Tibial artery (tissue), 4 donors: Measurements from ENCODE around the gene NUP43.
"Not testable (repeated sequence)": the region's sequence is repeated elsewhere in the genome, so short reads cannot be mapped to it uniquely, and the experiment has no call there.

ENCODE experiments used
- DNase-seq, 2 donors: peaks; one replicate each; pipeline ENCODE4 v3.0.0-alpha.2; 2019
- H3K27ac ChIP-seq, 2 donors: fragments of 200-600 bp; sonication (generic) in 1 of 2; 1 replicate in 1 of 2; 2 replicates in 1 of 2; pipeline ENCODE4 v1.5.1; 2018 to 2019; ENCODE audit warnings: mild to moderate bottlenecking in 1 of 2
- H3K27me3 ChIP-seq, 2 donors: fragments of 200-600 bp; sonication (generic) in 1 of 2; one replicate each; pipeline versions ENCODE4 v1.5.1 to v1.6.0; 2016 to 2019
- H3K36me3 ChIP-seq, 3 donors: fragments of 200-600 bp; sonication (generic) in 2 of 3; one replicate each; pipeline ENCODE4 v1.5.1; 2016 to 2019; ENCODE audit warnings: mild to moderate bottlenecking in 2 of 3
- H3K4me1 ChIP-seq, 4 donors: fragments of 200-600 bp; sonication (generic) in 2 of 4; 1 replicate in 3 of 4; 2 replicates in 1 of 4; pipeline ENCODE4 v1.5.1; 2016 to 2019
- H3K4me3 ChIP-seq, 2 donors: fragments of 200-600 bp; sonication (generic) in 1 of 2; 1 replicate in 1 of 2; 2 replicates in 1 of 2; pipeline ENCODE4 v1.5.1; 2018 to 2019; ENCODE audit warnings: mild to moderate bottlenecking in 2 of 2
- H3K9me3 ChIP-seq, 3 donors: fragments of 200-600 bp; sonication (generic) in 1 of 3; one replicate each; pipeline ENCODE4 v1.5.1; 2016 to 2019
- intact Hi-C: fragments of 100-400 bp; cut with DNase I; formaldehyde crosslinking; loops from one replicate; pipeline ENCODE4 v1.15.0; 2023; ENCODE audit warnings: low total_unique reads
- TF ChIP-seq, protein P1 (sequence below), 2 experiments: fragments of 200-600 bp in 1 of 2; fragments of 450-650 bp in 1 of 2; IDR thresholded peaks; one replicate each; pipeline ENCODE4 v1.5.1; 2017 to 2019; ENCODE audit warnings: antibody characterized with exemption in 2 of 2, mild to moderate bottlenecking in 1 of 2, moderate library complexity in 1 of 2

NUP43 gene

DNA sequence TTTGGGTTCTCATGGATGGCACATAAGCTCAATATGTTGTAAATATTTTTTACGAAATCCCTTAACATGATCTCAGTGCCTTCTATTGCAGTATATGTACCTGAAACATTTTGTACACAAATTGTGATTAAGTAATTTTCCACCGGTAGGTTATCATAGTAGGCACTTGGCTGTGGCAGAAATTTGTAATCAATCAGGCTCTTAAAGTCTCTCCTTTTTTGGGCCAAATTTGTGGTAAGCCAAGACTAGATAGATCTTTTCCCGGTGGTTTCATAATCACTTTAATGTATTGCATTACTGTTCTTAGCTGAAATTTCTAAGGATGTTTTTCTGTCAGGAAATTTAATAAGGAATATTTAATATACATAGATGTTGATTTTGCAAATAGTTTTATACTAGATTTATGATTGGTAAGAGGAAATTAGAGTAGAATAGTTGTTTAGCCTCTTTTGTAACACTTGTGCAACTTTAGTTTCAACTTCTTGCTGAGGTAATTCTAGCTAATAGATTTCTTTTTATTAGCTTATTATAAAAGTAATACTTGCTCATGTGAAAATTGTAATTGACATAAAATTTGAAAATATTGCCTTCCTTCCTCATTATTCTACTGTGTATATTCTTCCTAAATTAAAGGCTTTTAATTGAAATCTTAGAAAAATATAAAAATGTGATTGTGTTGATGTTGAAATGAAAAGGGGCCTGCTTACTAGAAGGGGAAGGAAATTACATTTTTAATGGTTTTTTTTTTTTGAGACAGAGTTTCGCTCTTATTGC lies 6.5 kb upstream of the NUP43 start:
- H3K9me3 ChIP-seq, result no peaks in the 10 kb centered on the region
- H3K4me1 ChIP-seq, result peaks cover 0 to 40% (median 8%) of the 10 kb centered on the region in 4 donors
- TF ChIP-seq, protein P1, sequence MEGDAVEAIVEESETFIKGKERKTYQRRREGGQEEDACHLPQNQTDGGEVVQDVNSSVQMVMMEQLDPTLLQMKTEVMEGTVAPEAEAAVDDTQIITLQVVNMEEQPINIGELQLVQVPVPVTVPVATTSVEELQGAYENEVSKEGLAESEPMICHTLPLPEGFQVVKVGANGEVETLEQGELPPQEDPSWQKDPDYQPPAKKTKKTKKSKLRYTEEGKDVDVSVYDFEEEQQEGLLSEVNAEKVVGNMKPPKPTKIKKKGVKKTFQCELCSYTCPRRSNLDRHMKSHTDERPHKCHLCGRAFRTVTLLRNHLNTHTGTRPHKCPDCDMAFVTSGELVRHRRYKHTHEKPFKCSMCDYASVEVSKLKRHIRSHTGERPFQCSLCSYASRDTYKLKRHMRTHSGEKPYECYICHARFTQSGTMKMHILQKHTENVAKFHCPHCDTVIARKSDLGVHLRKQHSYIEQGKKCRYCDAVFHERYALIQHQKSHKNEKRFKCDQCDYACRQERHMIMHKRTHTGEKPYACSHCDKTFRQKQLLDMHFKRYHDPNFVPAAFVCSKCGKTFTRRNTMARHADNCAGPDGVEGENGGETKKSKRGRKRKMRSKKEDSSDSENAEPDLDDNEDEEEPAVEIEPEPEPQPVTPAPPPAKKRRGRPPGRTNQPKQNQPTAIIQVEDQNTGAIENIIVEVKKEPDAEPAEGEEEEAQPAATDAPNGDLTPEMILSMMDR (IDR thresholded peaks at IDR 0.05), result no peak
- no peaks in the 10 kb centered on the region for H3K36me3 ChIP-seq
- no peak overlapping the region for H3K4me3 ChIP-seq
- DNase-seq, result no peak
- no peak overlapping the region for H3K27ac ChIP-seq
- H3K27me3 ChIP-seq, result no peaks in the 10 kb centered on the region
- intact Hi-C loops, result no loop called here

GRCh38 chr6:149751920-149752319 lies 5.6 kb upstream of the NUP43 start:
- H3K27me3 ChIP-seq, intact Hi-C loops, DNase-seq, H3K4me3 ChIP-seq, H3K36me3 ChIP-seq, H3K9me3 ChIP-seq, H3K27ac ChIP-seq: not testable (repeated sequence)
- peaks cover 0 to 42% (median 8%) of the 10 kb centered on the region in 4 donors for H3K4me1 ChIP-seq

DNA sequence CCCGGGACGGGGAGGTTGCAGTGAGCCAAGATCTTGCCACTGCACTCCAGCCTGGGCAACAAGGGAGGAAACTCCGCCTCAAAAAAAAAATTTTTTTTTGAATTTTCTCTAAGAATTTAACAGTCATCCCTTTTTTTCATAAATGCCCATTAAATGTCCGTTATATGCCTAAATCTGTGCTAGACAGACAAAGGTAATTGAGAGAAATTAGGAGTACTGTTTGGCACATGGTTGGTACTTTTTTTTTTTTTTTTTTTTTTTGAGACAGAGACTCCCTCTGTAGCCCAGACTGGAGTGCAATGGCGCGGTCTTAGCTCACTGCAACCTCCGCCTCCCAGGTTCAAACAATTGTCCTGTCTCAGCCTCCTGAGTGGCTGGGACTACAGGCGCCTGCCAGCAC lies 4.9 kb upstream of the NUP43 start:
- intact Hi-C loops, result no loop called here
- Histone ChIP-seq H3K4me1 (peaks cover 0 to 46% (median 11%) of the 10 kb centered on the region in 4 donors), H3K4me3 (peak overlapping the region in 1 of 2 donors; percentile 97), H3K36me3 (no peaks in the 10 kb centered on the region), H3K9me3 (no peaks in the 10 kb centered on the region), H3K27me3 (no peaks in the 10 kb centered on the region), H3K27ac (no peak overlapping the region)
- TF ChIP-seq, protein P1 (IDR thresholded peaks at IDR 0.05), result no peak
- DNase-seq, result no peak

GRCh38 chr6:149750136-149750609 lies 3.8 kb upstream of the NUP43 start:
- H3K9me3 ChIP-seq, result no peaks in the 10 kb centered on the region
- H3K27ac ChIP-seq, result peak overlapping the region; percentile 89 to 96
- H3K4me1 ChIP-seq, result peaks cover 0 to 44% (median 14%) of the 10 kb centered on the region in 4 donors
- intact Hi-C loops, result no loop called here
- peak; percentile 32 to 74 for DNase-seq
- H3K4me3 ChIP-seq, result peak overlapping the region; percentile 86 to 97
- H3K36me3 ChIP-seq, result no peaks in the 10 kb centered on the region
- no peaks in the 10 kb centered on the region for H3K27me3 ChIP-seq
- TF ChIP-seq, protein P1 (IDR thresholded peaks at IDR 0.05), result no peak

DNA sequence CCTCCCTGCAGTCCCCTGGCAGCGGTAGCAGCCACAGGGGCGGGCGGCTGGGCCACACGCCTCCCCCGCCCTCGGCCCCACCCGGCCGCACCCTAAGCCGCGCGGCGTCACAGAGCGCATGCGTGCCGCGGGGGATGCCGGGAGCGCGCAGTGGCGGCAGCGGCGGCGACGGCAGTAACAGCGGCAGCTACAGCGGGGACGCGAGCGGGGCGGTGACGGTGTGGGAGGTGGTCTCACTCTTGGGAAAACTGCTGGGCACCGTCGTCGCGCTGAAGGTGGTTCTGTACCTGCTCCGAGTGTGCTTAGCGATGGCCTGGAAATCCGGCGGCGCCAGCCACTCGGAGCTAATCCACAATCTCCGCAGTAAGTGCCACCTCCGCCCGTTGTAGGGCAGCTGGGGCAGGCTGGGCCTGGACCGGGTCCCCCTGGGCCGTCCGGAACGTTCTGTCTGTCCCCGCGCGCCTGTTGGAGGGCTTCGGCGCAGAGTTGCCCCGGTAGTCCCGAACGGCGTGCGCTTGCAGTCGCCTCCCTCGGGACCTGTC lies 3.3 kb upstream of the NUP43 start, which contains the start of gene PCMT1:
PCMT1 (plus strand) TSS at position 148 of the 542 bp plus-strand sequence; CDS start at position 309, 161 bp downstream.
- peak; percentile 87 to 96 for DNase-seq
- peak within 1 kb of the TSS; percentile 86 to 97 for H3K4me3 ChIP-seq
- H3K27me3 ChIP-seq, result no peaks in the 10 kb centered on the region
- H3K27ac ChIP-seq, result peak within 1 kb of the TSS; percentile 89 to 96
- no peaks in the 10 kb centered on the region for H3K36me3 ChIP-seq
- TF ChIP-seq, protein P1 (IDR thresholded peaks at IDR 0.05), result no peak
- peaks cover 0 to 46% (median 16%) of the 10 kb centered on the region in 4 donors for H3K4me1 ChIP-seq
- H3K9me3 ChIP-seq, result no peaks in the 10 kb centered on the region
- intact Hi-C loops, result no loop called here

- H3K27ac ChIP-seq, result peak overlapping the region; percentile 89 to 96
- H3K9me3 ChIP-seq, H3K27me3 ChIP-seq, intact Hi-C loops, H3K36me3 ChIP-seq, DNase-seq: not testable (repeated sequence)
- peak overlapping the region; percentile 86 to 97 for H3K4me3 ChIP-seq
- H3K4me1 ChIP-seq, result peaks cover 0 to 46% (median 16%) of the 10 kb centered on the region in 4 donors
These were observed 2.8 kb upstream of the NUP43 start for GRCh38 chr6:149749082-149749593.

DNA sequence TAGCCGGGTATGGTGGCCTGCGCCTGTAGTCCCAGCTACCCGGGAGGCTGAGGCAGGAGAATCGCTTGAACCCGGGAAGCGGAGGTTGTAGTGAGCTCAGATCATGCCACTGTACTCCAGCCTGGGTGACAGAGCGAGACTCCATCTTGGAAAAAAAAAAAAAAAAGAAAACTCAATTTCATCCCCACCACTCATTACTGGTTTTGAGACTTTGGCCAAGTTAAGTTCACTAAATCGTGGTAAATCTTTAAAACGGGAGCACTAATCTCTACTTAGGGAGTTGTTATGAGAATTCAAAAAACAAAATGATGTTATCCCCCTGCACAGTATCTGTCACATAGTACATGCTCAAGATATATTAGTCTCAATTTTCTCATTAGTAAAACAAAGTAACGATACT lies 1.1 kb downstream of the NUP43 start:
- H3K27ac ChIP-seq, intact Hi-C loops, H3K27me3 ChIP-seq, H3K9me3 ChIP-seq, DNase-seq: not testable (repeated sequence)
- Histone ChIP-seq H3K4me3 (peak overlapping the region; percentile 70 to 73), H3K4me1 (peaks cover 0 to 20% (median 10%) of the 10 kb centered on the region in 4 donors), H3K36me3 (peaks cover 23 to 34% (median 32%) of the 10 kb centered on the region in 3 donors)
